Inflammatory macrophage treated with lipopolysaccharide for 1 hour (primary cell): ENCODE data around the gene DNAJC11.
"Not testable (repeated sequence)": the region's sequence is repeated elsewhere in the genome, so short reads cannot be mapped to it uniquely, and the experiment has no call there.

Source experiments
- DNase-seq, 2 donors: peaks; one replicate each; pipeline ENCODE4 v3.0.0-alpha.2; 2020 to 2022

DNAJC11 gene

GRCh38 chr1:6622396-6623152 is 79.0 kb downstream of the DNAJC11 start:
- no peak for DNase-seq

- DNase-seq, result no peak
Measured at GRCh38 chr1:6621429-6622391, 79.9 kb downstream of the DNAJC11 start.

GRCh38 chr1:6619045-6619444 is 82.6 kb downstream of the DNAJC11 start:
- no peak for DNase-seq

GRCh38 chr1:6614929-6615785 is 86.5 kb downstream of the DNAJC11 start:
- DNase-seq, result no peak

- peak in 1 of 2 donors; percentile 6 for DNase-seq
Measured at GRCh38 chr1:6614019-6614928, 87.3 kb downstream of the DNAJC11 start.

- peak; percentile 99 for DNase-seq
Measured at GRCh38 chr1:6613361-6614018, 88.1 kb downstream of the DNAJC11 start, which contains the start of gene PHF13. PHF13 (plus strand) TSS chr1:6613731; CDS start chr1:6614067, 336 bp downstream.

GRCh38 chr1:6612641-6613360 is 88.8 kb downstream of the DNAJC11 start:
- DNase-seq, result peak; percentile 27 to 31

- DNase-seq, result no peak
Measured at GRCh38 chr1:6603915-6604558, 97.6 kb downstream of the DNAJC11 start.

GRCh38 chr1:6603238-6603914 is 98.2 kb downstream of the DNAJC11 start:
- DNase-seq, result peak; percentile 66 to 67

- DNase-seq, result peak; percentile 86 to 88
Measured at GRCh38 chr1:6602669-6603237, 98.9 kb downstream of the DNAJC11 start, which contains the start of gene KLHL21. KLHL21 (minus strand) TSS chr1:6602869; CDS start chr1:6602817, 52 bp downstream.

GRCh38 chr1:6601923-6602668 is 99.5 kb downstream of the DNAJC11 start:
- no peak for DNase-seq

- peak; percentile 73 to 91 for DNase-seq
Measured at GRCh38 chr1:6601049-6601922, 100.3 kb downstream of the DNAJC11 start.

GRCh38 chr1:6600410-6601048 is 101.1 kb downstream of the DNAJC11 start:
- DNase-seq, result no peak

GRCh38 chr1:6599991-6600390 is 101.6 kb downstream of the DNAJC11 start:
- not testable (repeated sequence) for DNase-seq

GRCh38 chr1:6599141-6599975 is 102.3 kb downstream of the DNAJC11 start:
- DNase-seq, result peak; percentile 36 to 45
